PC-3 (cell line): ENCODE data around the gene CCR5AS.

Source experiments
- EZH2 ChIP-seq: fragments of 300-600 bp; sonication (generic); IDR thresholded peaks from one replicate; pipeline ENCODE4 v1.6.1; 2017; ENCODE audit warnings: antibody characterized with exemption, mild to moderate bottlenecking, low read length; ENCODE audit not compliant: unreplicated experiment
- TF ChIP-seq, protein P1 (sequence below): fragments of 300-600 bp; sonication (generic); conservative IDR thresholded peaks from 2 replicates; pipeline ENCODE4 v1.5.1; 2017; ENCODE audit warnings: antibody characterized with exemption, low read depth, mild to moderate bottlenecking, low read length

DNA sequence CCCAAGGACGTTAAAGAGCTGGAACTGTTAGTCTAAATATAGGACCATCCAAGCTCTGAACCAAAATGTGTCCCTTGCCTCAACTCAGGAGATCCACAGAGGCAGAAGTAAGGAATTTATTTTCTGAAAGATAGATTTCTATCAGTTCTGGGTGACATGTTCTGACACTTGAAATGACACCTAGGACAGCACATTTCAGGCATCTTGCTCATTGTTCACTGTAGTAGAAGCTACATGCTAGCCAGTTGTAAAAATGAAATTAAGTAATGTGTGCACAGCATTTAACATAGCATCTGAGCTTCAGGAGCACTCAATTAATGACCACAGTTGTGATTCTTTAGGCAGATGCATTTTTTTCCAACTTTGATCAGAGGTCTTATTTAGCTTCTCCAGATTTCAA is 52.4 kb downstream of the CCR5AS start:
- TF ChIP-seq, protein P1, sequence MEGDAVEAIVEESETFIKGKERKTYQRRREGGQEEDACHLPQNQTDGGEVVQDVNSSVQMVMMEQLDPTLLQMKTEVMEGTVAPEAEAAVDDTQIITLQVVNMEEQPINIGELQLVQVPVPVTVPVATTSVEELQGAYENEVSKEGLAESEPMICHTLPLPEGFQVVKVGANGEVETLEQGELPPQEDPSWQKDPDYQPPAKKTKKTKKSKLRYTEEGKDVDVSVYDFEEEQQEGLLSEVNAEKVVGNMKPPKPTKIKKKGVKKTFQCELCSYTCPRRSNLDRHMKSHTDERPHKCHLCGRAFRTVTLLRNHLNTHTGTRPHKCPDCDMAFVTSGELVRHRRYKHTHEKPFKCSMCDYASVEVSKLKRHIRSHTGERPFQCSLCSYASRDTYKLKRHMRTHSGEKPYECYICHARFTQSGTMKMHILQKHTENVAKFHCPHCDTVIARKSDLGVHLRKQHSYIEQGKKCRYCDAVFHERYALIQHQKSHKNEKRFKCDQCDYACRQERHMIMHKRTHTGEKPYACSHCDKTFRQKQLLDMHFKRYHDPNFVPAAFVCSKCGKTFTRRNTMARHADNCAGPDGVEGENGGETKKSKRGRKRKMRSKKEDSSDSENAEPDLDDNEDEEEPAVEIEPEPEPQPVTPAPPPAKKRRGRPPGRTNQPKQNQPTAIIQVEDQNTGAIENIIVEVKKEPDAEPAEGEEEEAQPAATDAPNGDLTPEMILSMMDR: no peak
- no peak for TF ChIP-seq EZH2
